ENCODE data around the gene SLC8A1.

The SLC8A1 gene

GRCh38 chr2:40256649-40257048 is 195.2 kb downstream of the SLC8A1 start:
- Histone ChIP-seq H3K27me3 (ENCODE audit: insufficient read depth, poor library complexity, severe bottlenecking) (no peaks in the 10 kb centered on the region), H3K4me3 (replicated peaks; ENCODE audit: insufficient read depth, low read length) (no peak overlapping the region), H3K27ac (replicated peaks) (no peak overlapping the region)
- DNase-seq (ENCODE audit: low read depth in 1 of 2, low spot score in 1 of 2): peak; percentile 2 to 43
- TF ChIP-seq GABPA (IDR thresholded peaks at IDR 0.05; ENCODE audit: low read depth): no peak
- peak; percentile 34; the same call in 1 of the 2 replicates for TF ChIP-seq SPI1 (IDR thresholded peaks at IDR 0.05; ENCODE audit: borderline replicate concordance, low read depth)
- peak; percentile 11 for TF ChIP-seq CTCF (IDR thresholded peaks at IDR 0.05; ENCODE audit: insufficient read depth, low read length)

DNA sequence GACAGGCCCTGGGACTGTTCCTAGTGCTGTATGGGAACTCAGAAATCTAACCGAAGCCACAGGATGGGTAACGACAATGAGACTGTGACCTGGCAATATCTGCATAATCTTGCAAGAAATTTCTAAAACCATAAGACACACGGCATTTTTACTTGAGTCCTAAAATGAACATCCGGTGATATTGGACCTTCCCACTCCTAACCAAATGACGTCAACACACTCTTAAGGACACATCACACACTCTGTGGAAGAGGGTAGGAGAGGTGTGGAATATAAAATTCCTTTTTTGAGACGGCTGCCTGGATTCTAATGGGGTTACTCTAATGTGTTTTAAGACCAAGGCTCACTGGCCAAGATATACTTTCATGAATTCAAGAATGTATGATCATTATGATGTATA is 195.9 kb downstream of the SLC8A1 start:
- no peak overlapping the region for H3K27ac ChIP-seq (replicated peaks)
- H3K27me3 ChIP-seq (ENCODE audit: insufficient read depth, poor library complexity, severe bottlenecking): no peaks in the 10 kb centered on the region
- no peak for TF ChIP-seq POLR2AphosphoS5 (IDR thresholded peaks at IDR 0.05; ENCODE audit: low read depth)
- no peak for TF ChIP-seq CTCF (IDR thresholded peaks at IDR 0.05; ENCODE audit: insufficient read depth, low read length)
- TF ChIP-seq SPI1 (IDR thresholded peaks at IDR 0.05; ENCODE audit: borderline replicate concordance, low read depth): no peak
- TF ChIP-seq, protein P1, sequence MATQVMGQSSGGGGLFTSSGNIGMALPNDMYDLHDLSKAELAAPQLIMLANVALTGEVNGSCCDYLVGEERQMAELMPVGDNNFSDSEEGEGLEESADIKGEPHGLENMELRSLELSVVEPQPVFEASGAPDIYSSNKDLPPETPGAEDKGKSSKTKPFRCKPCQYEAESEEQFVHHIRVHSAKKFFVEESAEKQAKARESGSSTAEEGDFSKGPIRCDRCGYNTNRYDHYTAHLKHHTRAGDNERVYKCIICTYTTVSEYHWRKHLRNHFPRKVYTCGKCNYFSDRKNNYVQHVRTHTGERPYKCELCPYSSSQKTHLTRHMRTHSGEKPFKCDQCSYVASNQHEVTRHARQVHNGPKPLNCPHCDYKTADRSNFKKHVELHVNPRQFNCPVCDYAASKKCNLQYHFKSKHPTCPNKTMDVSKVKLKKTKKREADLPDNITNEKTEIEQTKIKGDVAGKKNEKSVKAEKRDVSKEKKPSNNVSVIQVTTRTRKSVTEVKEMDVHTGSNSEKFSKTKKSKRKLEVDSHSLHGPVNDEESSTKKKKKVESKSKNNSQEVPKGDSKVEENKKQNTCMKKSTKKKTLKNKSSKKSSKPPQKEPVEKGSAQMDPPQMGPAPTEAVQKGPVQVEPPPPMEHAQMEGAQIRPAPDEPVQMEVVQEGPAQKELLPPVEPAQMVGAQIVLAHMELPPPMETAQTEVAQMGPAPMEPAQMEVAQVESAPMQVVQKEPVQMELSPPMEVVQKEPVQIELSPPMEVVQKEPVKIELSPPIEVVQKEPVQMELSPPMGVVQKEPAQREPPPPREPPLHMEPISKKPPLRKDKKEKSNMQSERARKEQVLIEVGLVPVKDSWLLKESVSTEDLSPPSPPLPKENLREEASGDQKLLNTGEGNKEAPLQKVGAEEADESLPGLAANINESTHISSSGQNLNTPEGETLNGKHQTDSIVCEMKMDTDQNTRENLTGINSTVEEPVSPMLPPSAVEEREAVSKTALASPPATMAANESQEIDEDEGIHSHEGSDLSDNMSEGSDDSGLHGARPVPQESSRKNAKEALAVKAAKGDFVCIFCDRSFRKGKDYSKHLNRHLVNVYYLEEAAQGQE (IDR thresholded peaks at IDR 0.05; ENCODE audit: insufficient replicate concordance, low read depth): no peak
- TF ChIP-seq GABPA (IDR thresholded peaks at IDR 0.05; ENCODE audit: low read depth): no peak
- H3K4me3 ChIP-seq (replicated peaks; ENCODE audit: insufficient read depth, low read length): no peak overlapping the region
- no peak for DNase-seq (ENCODE audit: low read depth in 1 of 2, low spot score in 1 of 2)

- no peak overlapping the region for H3K4me3 ChIP-seq (replicated peaks; ENCODE audit: insufficient read depth, low read length)
- TF ChIP-seq GABPA (IDR thresholded peaks at IDR 0.05; ENCODE audit: low read depth) (no peak), CTCF (IDR thresholded peaks at IDR 0.05; ENCODE audit: insufficient read depth, low read length) (no peak), POLR2AphosphoS5 (IDR thresholded peaks at IDR 0.05; ENCODE audit: low read depth) (no peak), SPI1 (IDR thresholded peaks at IDR 0.05; ENCODE audit: borderline replicate concordance, low read depth) (no peak)
- TF ChIP-seq, protein P1 (IDR thresholded peaks at IDR 0.05; ENCODE audit: insufficient replicate concordance, low read depth): no peak
- no peaks in the 10 kb centered on the region for H3K27me3 ChIP-seq (ENCODE audit: insufficient read depth, poor library complexity, severe bottlenecking)
- H3K27ac ChIP-seq (replicated peaks): no peak overlapping the region
- DNase-seq (ENCODE audit: low read depth in 1 of 2, low spot score in 1 of 2): no peak
Measured at GRCh38 chr2:40255103-40255502, 196.8 kb downstream of the SLC8A1 start.

GRCh38 chr2:40254611-40255010 is 197.3 kb downstream of the SLC8A1 start:
- H3K4me3 ChIP-seq (replicated peaks; ENCODE audit: insufficient read depth, low read length): no peak overlapping the region
- DNase-seq (ENCODE audit: low read depth in 1 of 2, low spot score in 1 of 2): no peak
- TF ChIP-seq CTCF (IDR thresholded peaks at IDR 0.05; ENCODE audit: insufficient read depth, low read length) (no peak), POLR2AphosphoS5 (IDR thresholded peaks at IDR 0.05; ENCODE audit: low read depth) (no peak), SPI1 (IDR thresholded peaks at IDR 0.05; ENCODE audit: borderline replicate concordance, low read depth) (no peak), GABPA (IDR thresholded peaks at IDR 0.05; ENCODE audit: low read depth) (no peak)
- TF ChIP-seq, protein P1 (IDR thresholded peaks at IDR 0.05; ENCODE audit: insufficient replicate concordance, low read depth): no peak
- no peaks in the 10 kb centered on the region for H3K27me3 ChIP-seq (ENCODE audit: insufficient read depth, poor library complexity, severe bottlenecking)
- no peak overlapping the region for H3K27ac ChIP-seq (replicated peaks)

All from HL-60 (cell line).